ENCODE results near the gene OLA1.

OLA1 gene

DNA sequence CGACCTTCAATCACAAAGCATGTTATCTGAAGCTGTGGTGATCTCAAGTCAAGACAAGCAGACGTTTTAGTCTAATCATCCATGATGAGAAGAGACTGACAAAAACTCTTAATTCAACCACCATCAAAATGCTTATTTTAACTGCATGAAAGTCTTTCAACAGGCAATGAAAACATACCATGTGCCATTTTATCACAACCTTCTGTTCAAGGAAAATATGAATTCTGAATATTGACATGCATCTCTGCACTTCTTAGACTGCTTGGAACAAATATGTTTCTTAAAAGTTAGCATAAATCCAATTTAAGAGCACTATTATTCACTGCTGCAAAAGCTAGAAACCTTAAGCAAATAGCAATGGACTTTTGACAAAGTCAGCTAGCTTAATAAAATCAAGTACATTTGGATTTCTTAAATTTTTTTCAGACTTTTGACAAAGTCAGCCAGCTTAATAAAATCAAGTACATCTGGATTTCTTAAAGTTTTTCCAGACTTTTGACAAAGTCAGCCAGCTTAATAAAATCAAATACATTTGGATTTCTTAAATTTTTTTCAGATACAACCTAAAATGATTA, 70.9 kb downstream of the OLA1 start:
- TF ChIP-seq POLR2AphosphoS5 (IDR thresholded peaks at IDR 0.05; ENCODE audit: low read depth, low read length) (no peak), SIN3A (IDR thresholded peaks at IDR 0.05; ENCODE audit: borderline replicate concordance, insufficient read depth, low read length) (no peak), TAF1 (IDR thresholded peaks at IDR 0.05; ENCODE audit: borderline replicate concordance, insufficient read depth, low read length) (no peak), REST (IDR thresholded peaks at IDR 0.05; ENCODE audit: insufficient read depth in 1 of 2, low read depth in 2 of 2, low read length in 2 of 2) (no peak), FOXP2 (optimal IDR thresholded peaks at IDR 0.05; ENCODE audit: borderline replicate concordance, extremely low read depth, extremely low read length, insufficient read depth) (no peak)

DNA sequence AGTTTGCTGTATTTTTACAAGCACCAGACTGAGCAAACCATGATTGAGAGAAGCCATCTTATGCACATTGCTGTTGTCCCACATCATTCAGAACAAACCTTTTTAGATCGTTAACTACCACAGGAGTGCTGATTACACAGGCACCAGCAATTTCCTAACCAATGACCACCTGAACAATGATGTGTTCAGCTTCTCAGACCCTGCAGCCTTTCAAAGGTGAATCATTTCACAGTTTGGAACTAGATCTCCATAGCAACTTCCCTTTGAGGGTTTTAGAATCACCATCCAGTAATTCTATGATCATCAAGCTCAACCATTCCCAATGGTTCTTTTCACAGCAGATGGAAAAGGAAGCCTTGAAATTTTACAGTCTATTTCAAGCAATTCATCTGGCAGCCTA, 71.4 kb downstream of the OLA1 start:
- TF ChIP-seq POLR2AphosphoS5 (IDR thresholded peaks at IDR 0.05; ENCODE audit: low read depth, low read length) = no peak

GRCh38 chr2:174174741-174175140, 73.6 kb downstream of the OLA1 start:
- TF ChIP-seq POLR2AphosphoS5 (IDR thresholded peaks at IDR 0.05; ENCODE audit: low read depth, low read length) (no peak), SIN3A (IDR thresholded peaks at IDR 0.05; ENCODE audit: borderline replicate concordance, insufficient read depth, low read length) (no peak), REST (IDR thresholded peaks at IDR 0.05; ENCODE audit: insufficient read depth in 1 of 2, low read depth in 2 of 2, low read length in 2 of 2) (no peak), TAF1 (IDR thresholded peaks at IDR 0.05; ENCODE audit: borderline replicate concordance, insufficient read depth, low read length) (no peak), FOXP2 (optimal IDR thresholded peaks at IDR 0.05; ENCODE audit: borderline replicate concordance, extremely low read depth, extremely low read length, insufficient read depth) (no peak)

- TF ChIP-seq POLR2AphosphoS5 (IDR thresholded peaks at IDR 0.05; ENCODE audit: low read depth, low read length) (no peak), TAF1 (IDR thresholded peaks at IDR 0.05; ENCODE audit: borderline replicate concordance, insufficient read depth, low read length) (no peak), REST (IDR thresholded peaks at IDR 0.05; ENCODE audit: insufficient read depth in 1 of 2, low read depth in 2 of 2, low read length in 2 of 2) (no peak), FOXP2 (optimal IDR thresholded peaks at IDR 0.05; ENCODE audit: borderline replicate concordance, extremely low read depth, extremely low read length, insufficient read depth) (no peak), SIN3A (IDR thresholded peaks at IDR 0.05; ENCODE audit: borderline replicate concordance, insufficient read depth, low read length) (no peak)
These were observed 75.5 kb downstream of the OLA1 start for GRCh38 chr2:174172802-174173355.

DNA sequence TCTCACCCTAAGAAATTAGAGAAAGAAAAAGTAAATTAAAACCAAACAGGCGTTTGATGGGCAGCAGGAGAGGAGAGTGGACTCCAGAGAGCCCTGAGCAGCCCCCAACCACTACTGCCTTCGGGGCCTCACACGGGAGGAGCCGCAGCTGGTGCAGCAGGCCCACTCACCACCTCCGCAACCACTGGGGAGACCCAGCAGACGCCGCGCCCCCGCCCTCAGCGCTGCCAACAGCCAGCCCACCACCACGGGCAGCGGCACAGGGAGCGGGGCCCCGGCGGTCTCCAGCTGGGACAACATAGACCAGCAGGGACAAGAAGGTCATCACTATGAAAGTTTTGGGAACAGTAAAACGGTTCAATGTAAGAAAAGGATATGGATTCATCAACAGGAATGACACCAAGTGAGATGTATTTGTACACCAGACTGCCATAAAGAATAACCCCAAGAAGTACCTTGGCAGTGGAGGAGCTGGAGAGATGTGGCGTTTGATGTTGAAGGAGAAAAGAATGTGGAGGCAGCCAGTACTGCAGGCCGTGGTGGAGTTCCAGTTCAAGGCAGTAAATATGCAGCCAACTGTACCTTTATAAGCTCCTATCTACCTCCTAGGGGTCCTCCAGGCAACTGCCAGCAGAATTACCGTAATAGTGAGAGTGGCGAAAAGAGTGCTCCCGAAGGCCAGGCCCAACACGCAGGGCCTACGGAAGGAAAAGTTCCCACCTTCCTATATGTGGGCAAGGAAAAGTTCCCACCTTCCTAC, 76.5 kb downstream of the OLA1 start:
- no peak for TF ChIP-seq TAF1 (IDR thresholded peaks at IDR 0.05; ENCODE audit: borderline replicate concordance, insufficient read depth, low read length)
- TF ChIP-seq SIN3A (IDR thresholded peaks at IDR 0.05; ENCODE audit: borderline replicate concordance, insufficient read depth, low read length) = no peak
- TF ChIP-seq POLR2AphosphoS5 (IDR thresholded peaks at IDR 0.05; ENCODE audit: low read depth, low read length) = no peak
- TF ChIP-seq FOXP2 (optimal IDR thresholded peaks at IDR 0.05; ENCODE audit: borderline replicate concordance, extremely low read depth, extremely low read length, insufficient read depth) = no peak
- TF ChIP-seq REST (IDR thresholded peaks at IDR 0.05; ENCODE audit: insufficient read depth in 1 of 2, low read depth in 2 of 2, low read length in 2 of 2) = no peak

All from PFSK-1 (cell line).